Subcutaneous abdominal adipose tissue (tissue), 5 donors: ENCODE measurements around the gene NEDD4.
"Not testable (repeated sequence)": the region's sequence is repeated elsewhere in the genome, so short reads cannot be mapped to it uniquely, and the experiment has no call there.

Source experiments
- H3K27ac ChIP-seq: one replicate; pipeline ENCODE4 v1.7.0; 2013; ENCODE audit warnings: low read depth, mild to moderate bottlenecking, inconsistent platforms, low read length, moderate library complexity
- H3K27me3 ChIP-seq, 5 donors: one replicate each; pipeline ENCODE4 v1.7.0; 2013; ENCODE audit warnings: low read length in 5 of 5, inconsistent platforms in 1 of 5; ENCODE audit not compliant: control insufficient read depth in 5 of 5, insufficient read depth in 4 of 5
- H3K36me3 ChIP-seq, 5 donors: one replicate each; pipeline ENCODE4 v1.7.0; 2013; ENCODE audit warnings: low read length in 5 of 5; ENCODE audit not compliant: control insufficient read depth in 5 of 5, insufficient read depth in 5 of 5
- H3K4me1 ChIP-seq, 5 donors: one replicate each; pipeline ENCODE4 v1.7.0; 2013; ENCODE audit warnings: low read length in 5 of 5, mild to moderate bottlenecking in 3 of 5, moderate library complexity in 1 of 5; ENCODE audit not compliant: control insufficient read depth in 5 of 5, insufficient read depth in 5 of 5
- H3K4me3 ChIP-seq, 5 donors: one replicate each; pipeline ENCODE4 v1.7.0; 2013; ENCODE audit warnings: low read length in 5 of 5, low read depth in 1 of 5
- H3K9ac ChIP-seq, 5 donors: one replicate each; pipeline ENCODE4 v1.7.0; 2013; ENCODE audit warnings: low read length in 5 of 5, mild to moderate bottlenecking in 4 of 5, moderate library complexity in 3 of 5
- H3K9me3 ChIP-seq, 5 donors: one replicate each; pipeline ENCODE4 v1.7.0; 2013; ENCODE audit warnings: low read length in 5 of 5; ENCODE audit not compliant: control insufficient read depth in 5 of 5
- donor health status: healthy.
- donor health status: healthy.
- donor health status: healthy.
- donor health status: healthy.
- donor health status: healthy.

The NEDD4 gene

DNA sequence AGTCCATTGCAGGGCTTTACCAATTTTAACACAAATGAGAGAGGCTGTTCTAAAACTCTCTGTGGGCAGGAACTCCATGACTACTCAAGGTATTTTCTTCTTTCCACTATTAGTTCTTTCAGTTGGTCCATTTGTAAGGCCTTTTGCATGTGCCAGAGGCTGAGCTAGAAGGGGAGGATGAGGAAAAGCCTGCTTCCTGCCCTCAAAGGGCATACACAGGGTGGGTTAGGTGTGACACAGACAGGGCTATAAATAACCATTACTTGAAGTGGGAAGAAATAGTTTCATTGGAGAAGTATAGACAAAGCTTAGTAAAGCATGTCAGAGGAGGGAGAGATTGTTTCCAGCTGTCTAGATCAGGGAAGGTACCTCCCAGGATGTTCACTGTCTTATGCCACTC lies 198.4 kb downstream of the NEDD4 start:
- H3K4me1 ChIP-seq, result no peaks in the 10 kb centered on the region
- H3K36me3 ChIP-seq, result no peaks in the 10 kb centered on the region
- no peaks in the 10 kb centered on the region for H3K9me3 ChIP-seq
- H3K27me3 ChIP-seq, result peaks cover 0 to 7% (median 0%) of the 10 kb centered on the region in 5 donors
- H3K27ac ChIP-seq, result no peak overlapping the region
- H3K9ac ChIP-seq, result no peak overlapping the region
- no peak overlapping the region for H3K4me3 ChIP-seq

- Histone ChIP-seq H3K9me3 (no peaks in the 10 kb centered on the region), H3K9ac (no peak overlapping the region), H3K4me3 (no peak overlapping the region), H3K36me3 (no peaks in the 10 kb centered on the region), H3K27me3 (peaks cover 0 to 7% (median 0%) of the 10 kb centered on the region in 5 donors), H3K27ac (no peak overlapping the region), H3K4me1 (no peaks in the 10 kb centered on the region)
Observed at GRCh38 chr15:55791551-55792400, 201.6 kb downstream of the NEDD4 start.

DNA sequence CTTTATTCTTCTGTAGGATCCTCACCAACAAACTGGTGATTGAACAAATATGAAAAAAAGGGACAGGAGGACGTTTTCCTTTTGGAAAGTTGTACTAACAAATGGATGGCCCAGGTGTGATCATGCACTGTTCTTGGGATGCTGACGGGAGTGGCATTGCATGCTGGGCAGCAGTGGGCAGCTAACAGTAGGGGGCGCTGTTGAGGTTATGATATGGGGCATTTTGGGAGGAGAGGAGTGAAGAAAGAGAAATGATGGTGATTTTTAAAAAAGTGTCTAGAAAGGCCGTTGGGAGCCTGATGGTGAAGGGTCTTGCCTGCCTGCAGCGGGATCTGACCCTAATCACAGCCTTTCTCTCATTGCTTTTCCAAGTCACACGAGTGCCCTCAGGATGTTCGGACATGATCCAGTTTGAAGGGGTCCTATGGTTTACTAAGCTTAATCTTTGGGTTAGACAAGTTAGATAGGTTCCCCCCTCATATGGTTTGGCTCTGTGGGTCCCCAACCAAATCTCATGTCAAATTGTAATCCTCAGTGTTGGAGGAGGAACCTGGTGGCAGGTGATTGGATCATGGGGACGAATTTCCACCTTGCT lies 204.2 kb downstream of the NEDD4 start:
- no peaks in the 10 kb centered on the region for H3K27me3 ChIP-seq
- no peaks in the 10 kb centered on the region for H3K4me1 ChIP-seq
- H3K36me3 ChIP-seq, result no peaks in the 10 kb centered on the region
- no peak overlapping the region for H3K4me3 ChIP-seq
- no peaks in the 10 kb centered on the region for H3K9me3 ChIP-seq
- no peak overlapping the region for H3K27ac ChIP-seq
- H3K9ac ChIP-seq, result no peak overlapping the region

GRCh38 chr15:55786341-55786740 lies 207.1 kb downstream of the NEDD4 start:
- H3K27me3 ChIP-seq, result no peaks in the 10 kb centered on the region
- no peaks in the 10 kb centered on the region for H3K4me1 ChIP-seq
- H3K9ac ChIP-seq, result no peak overlapping the region
- H3K27ac ChIP-seq, result no peak overlapping the region
- no peaks in the 10 kb centered on the region for H3K9me3 ChIP-seq
- H3K4me3 ChIP-seq, result no peak overlapping the region
- no peaks in the 10 kb centered on the region for H3K36me3 ChIP-seq

DNA sequence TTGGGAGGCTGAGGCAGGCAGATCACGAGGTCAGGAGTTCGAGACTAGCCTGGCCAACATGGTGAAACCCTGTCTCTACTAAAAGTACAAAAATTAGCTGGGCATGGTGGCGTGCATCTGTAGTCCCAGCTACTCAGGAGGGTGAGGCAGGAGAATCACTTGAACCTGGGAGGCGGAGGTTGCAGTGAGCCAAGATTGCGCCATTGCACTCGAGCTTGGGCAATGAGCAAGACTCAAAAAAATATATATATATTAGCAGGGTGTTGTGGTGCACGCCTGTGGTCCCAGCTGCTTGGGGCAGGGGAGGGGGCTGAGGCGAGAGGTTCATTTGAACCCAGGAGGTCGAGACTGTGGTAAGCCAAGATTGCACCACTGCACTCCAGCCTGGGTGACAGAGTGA lies 207.8 kb downstream of the NEDD4 start:
- not testable (repeated sequence) for H3K27me3 ChIP-seq

DNA sequence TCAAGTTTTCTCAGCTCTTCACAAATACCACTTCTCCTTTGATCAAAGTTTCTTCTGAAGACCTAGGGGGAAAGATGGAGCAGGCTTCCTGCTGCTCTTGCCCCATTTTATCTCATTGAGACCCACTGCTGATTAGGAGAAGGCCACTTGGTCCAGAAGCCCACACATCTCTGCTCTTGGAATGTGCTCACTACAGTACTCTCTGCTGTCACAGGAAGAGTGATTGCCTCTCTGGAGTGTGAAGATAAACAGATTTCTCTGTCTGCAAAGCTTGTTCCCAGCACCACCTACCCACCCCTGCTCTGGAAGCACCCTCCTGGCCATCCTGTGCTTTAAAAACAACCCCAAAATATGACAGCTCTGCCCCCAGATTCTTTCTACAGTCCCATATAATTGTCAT lies 209.1 kb downstream of the NEDD4 start:
- Histone ChIP-seq H3K9ac (no peak overlapping the region), H3K27me3 (no peaks in the 10 kb centered on the region), H3K9me3 (peaks cover 0 to 4% (median 0%) of the 10 kb centered on the region in 5 donors), H3K27ac (no peak overlapping the region), H3K4me3 (no peak overlapping the region), H3K4me1 (no peaks in the 10 kb centered on the region), H3K36me3 (no peaks in the 10 kb centered on the region)

More for the DNA sequence above, 207.8 kb downstream of the NEDD4 start:
- not testable (repeated sequence) for H3K36me3 ChIP-seq, H3K9ac ChIP-seq, H3K4me1 ChIP-seq, H3K4me3 ChIP-seq, H3K27ac ChIP-seq, H3K9me3 ChIP-seq

DNA sequence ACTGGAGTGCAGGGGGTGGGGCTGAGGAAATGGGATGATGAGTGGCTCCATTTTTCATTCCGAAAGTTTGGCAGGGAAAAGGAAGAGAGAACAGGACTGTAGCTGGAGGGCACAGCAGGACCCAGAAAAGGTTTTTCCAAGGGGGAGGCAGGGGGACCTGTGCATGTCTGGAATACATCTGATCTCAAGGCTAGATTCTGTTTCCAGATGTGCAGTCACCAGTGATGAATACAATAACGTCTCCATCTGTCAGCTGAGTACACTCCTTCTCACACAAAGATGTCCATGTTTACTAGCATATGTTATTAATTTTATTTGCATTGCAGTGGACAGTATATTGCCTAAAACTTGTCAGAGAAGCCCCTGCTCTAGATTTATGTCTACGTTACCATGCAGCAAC lies 210.5 kb downstream of the NEDD4 start:
- Histone ChIP-seq H3K36me3 (no peaks in the 10 kb centered on the region), H3K9me3 (peaks cover 0 to 4% (median 0%) of the 10 kb centered on the region in 5 donors), H3K27ac (no peak overlapping the region), H3K4me1 (no peaks in the 10 kb centered on the region), H3K27me3 (no peaks in the 10 kb centered on the region), H3K9ac (no peak overlapping the region), H3K4me3 (no peak overlapping the region)

- Histone ChIP-seq H3K4me1 (peaks cover 0 to under 1% (median 0%) of the 10 kb centered on the region in 5 donors), H3K9me3 (peaks cover 0 to 4% (median 0%) of the 10 kb centered on the region in 5 donors), H3K9ac (no peak overlapping the region), H3K36me3 (no peaks in the 10 kb centered on the region), H3K4me3 (no peak overlapping the region), H3K27ac (no peak overlapping the region), H3K27me3 (no peaks in the 10 kb centered on the region)
Observed at GRCh38 chr15:55780292-55780691, 213.1 kb downstream of the NEDD4 start.

DNA sequence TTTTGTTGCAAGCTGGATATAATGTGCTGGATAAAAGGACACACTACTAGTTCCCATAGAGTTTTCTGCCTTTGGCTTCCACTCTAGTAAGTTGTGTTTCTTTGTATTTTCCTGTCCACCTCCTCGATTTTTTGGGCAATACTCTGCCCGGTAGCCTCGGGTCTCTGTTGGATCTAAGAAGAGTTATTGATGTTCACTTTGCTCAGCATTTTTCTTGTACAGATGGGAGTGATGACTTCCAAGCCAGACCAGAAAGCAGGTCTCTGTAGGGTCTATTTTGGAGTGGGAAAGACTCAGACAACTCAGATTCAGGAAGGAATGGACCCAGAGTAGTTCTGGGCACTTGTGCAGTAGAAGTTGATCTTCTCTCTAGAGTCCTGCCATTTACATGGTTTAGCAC lies 214.5 kb downstream of the NEDD4 start:
- H3K36me3 ChIP-seq, result no peaks in the 10 kb centered on the region
- H3K27me3 ChIP-seq, result no peaks in the 10 kb centered on the region
- no peak overlapping the region for H3K27ac ChIP-seq
- peaks cover 0 to 2% (median 0%) of the 10 kb centered on the region in 5 donors for H3K4me1 ChIP-seq
- H3K9me3 ChIP-seq, result peaks cover 0 to 4% (median 0%) of the 10 kb centered on the region in 5 donors
- no peak overlapping the region for H3K4me3 ChIP-seq
- no peak overlapping the region for H3K9ac ChIP-seq
